Esophagus squamous epithelium (tissue), 5 donors: ENCODE results near the gene PSD2. TPM values are rescaled to one million over a fixed set of nuclear protein-coding genes. Genes with fewer than 3 reads are reported as not detected.

ENCODE experiments used
- DNase-seq: peaks from one replicate; lab custom pipeline; 2025; lab: John Stamatoyannopoulos, UW
- H3K27ac ChIP-seq, 4 donors: fragments of 200-600 bp; sonication (generic); one replicate each; pipeline ENCODE4 v1.5.1; 2016 to 2019; ENCODE audit warnings: mild to moderate bottlenecking in 1 of 4
- H3K27me3 ChIP-seq, 4 donors: fragments of 200-600 bp; sonication (generic); 1 replicate in 3 of 4; 2 replicates in 1 of 4; pipeline versions ENCODE4 v1.5.1 to v1.6.0; 2017 to 2021; ENCODE audit warnings: antibody characterized with exemption in 1 of 4
- H3K36me3 ChIP-seq, 3 donors: fragments of 200-600 bp; sonication (generic); one replicate each; pipeline ENCODE4 v1.5.1; 2016 to 2019
- H3K4me1 ChIP-seq, 3 donors: fragments of 200-600 bp; sonication (generic); one replicate each; pipeline ENCODE4 v1.5.1; 2017 to 2019
- H3K4me3 ChIP-seq, 4 donors: fragments of 200-600 bp; sonication (generic); 1 replicate in 3 of 4; 2 replicates in 1 of 4; pipeline ENCODE4 v1.5.1; 2016 to 2019; ENCODE audit warnings: mild to moderate bottlenecking in 2 of 4, moderate library complexity in 1 of 4
- H3K9me3 ChIP-seq, 3 donors: fragments of 200-600 bp; sonication (generic); one replicate each; pipeline ENCODE4 v1.5.1; 2016 to 2019
- POLR2A ChIP-seq, 4 donors: fragments of 450-650 bp; IDR thresholded peaks; one replicate each; pipeline ENCODE4 v1.6.1; 2017; ENCODE audit warnings: antibody characterized with exemption in 4 of 4, mild to moderate bottlenecking in 4 of 4, moderate library complexity in 3 of 4
- WGBS, 2 donors: methylation state at CpG; one replicate each; pipeline ENCODE4 v1.1.5; 2018; 5-methylcytosine and 5-hydroxymethylcytosine counted together
- intact Hi-C: fragments of 100-400 bp; cut with DNase I; formaldehyde crosslinking; loops from one replicate; pipeline ENCODE4 v1.15.0; 2022
- total RNA-seq, 4 donors: library from RNA; depleted of rRNA; stranded (reverse); fragments of >200 nt; gene quantifications; one replicate each; pipeline ENCODE4 v1.1.0, GENCODE V29; 2016
- TF ChIP-seq, protein P1 (sequence below), 6 experiments: fragments of 450-650 bp in 4 of 6; fragments of 200-600 bp in 2 of 6; sonication (generic) in 2 of 6; IDR thresholded peaks; one replicate each; pipeline ENCODE4 v1.5.1; 2016 to 2019; ENCODE audit warnings: antibody characterized with exemption in 6 of 6, mild to moderate bottlenecking in 4 of 6, moderate library complexity in 4 of 6
- donor health status: DM: yes; HTN: yes; CAD: no.

The PSD2 gene
- total RNA-seq, 4 donors from 2014 or later = not detected

- intact Hi-C loops = no loop called here
- Histone ChIP-seq H3K9me3 (no peaks in the 10 kb centered on the region), H3K4me3 (no peak overlapping the region), H3K27ac (no peak overlapping the region), H3K36me3 (no peaks in the 10 kb centered on the region), H3K27me3 (peaks cover 0 to 6% (median 0%) of the 10 kb centered on the region in 4 donors), H3K4me1 (peaks cover 0 to 13% (median 0%) of the 10 kb centered on the region in 3 donors)
- WGBS, 2 donors = 67 to 68% methylated on average over 5 of the region's 5 CpGs
- no peak for DNase-seq
- no peak for TF ChIP-seq POLR2A (IDR thresholded peaks at IDR 0.05)
- TF ChIP-seq, protein P1, sequence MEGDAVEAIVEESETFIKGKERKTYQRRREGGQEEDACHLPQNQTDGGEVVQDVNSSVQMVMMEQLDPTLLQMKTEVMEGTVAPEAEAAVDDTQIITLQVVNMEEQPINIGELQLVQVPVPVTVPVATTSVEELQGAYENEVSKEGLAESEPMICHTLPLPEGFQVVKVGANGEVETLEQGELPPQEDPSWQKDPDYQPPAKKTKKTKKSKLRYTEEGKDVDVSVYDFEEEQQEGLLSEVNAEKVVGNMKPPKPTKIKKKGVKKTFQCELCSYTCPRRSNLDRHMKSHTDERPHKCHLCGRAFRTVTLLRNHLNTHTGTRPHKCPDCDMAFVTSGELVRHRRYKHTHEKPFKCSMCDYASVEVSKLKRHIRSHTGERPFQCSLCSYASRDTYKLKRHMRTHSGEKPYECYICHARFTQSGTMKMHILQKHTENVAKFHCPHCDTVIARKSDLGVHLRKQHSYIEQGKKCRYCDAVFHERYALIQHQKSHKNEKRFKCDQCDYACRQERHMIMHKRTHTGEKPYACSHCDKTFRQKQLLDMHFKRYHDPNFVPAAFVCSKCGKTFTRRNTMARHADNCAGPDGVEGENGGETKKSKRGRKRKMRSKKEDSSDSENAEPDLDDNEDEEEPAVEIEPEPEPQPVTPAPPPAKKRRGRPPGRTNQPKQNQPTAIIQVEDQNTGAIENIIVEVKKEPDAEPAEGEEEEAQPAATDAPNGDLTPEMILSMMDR (IDR thresholded peaks at IDR 0.05) = no peak
These were observed 22.5 kb upstream of the PSD2 start for GRCh38 chr5:139772927-139773690.

DNA sequence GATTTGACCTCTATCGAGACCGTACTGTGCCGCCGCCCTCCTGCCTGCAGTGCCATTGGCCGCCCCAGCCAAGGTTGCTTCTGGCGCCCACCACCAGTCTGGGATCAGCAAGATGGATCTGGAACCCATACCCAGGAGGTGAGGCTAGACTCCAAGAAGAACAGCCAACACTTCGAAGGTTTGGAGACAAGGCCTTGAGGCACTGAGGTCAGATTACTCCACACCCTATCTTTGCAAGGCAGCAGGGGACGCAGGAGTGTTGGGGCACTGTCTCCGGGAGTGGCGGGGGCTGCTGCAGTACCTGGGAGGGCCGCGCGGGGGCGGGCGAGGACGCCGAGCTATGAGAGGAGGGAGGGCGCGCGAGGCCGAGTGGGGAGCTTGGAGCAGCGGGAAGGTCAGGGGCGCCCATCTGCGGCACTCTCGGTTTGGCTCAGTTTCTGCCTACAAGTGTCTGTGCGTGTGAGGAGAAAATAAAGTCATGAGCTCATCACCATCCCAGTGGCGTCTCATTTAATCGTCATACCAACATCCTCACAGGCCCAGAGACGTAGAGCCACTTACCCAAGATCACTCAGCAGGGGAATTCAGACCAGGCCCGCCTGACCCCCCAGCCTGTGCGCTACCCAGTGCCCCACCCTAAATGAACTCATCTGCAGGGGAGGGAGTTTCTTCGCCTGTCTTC lies 20.5 kb upstream of the PSD2 start:
- WGBS, 2 donors = 13 to 18% methylated on average over 14 to 16 of the region's 32 CpGs
- intact Hi-C loops = no loop called here
- Histone ChIP-seq H3K4me3 (peak overlapping the region in 1 of 4 donors; percentile 30), H3K4me1 (peaks cover 0 to 8% (median 0%) of the 10 kb centered on the region in 3 donors), H3K36me3 (no peaks in the 10 kb centered on the region), H3K9me3 (no peaks in the 10 kb centered on the region), H3K27ac (no peak overlapping the region), H3K27me3 (peaks cover 0 to 6% (median 0%) of the 10 kb centered on the region in 4 donors)
- no peak for DNase-seq
- TF ChIP-seq POLR2A (IDR thresholded peaks at IDR 0.05) = no peak
- TF ChIP-seq, protein P1 (IDR thresholded peaks at IDR 0.05) = peak; percentile 60 to 96 (median 84)

DNA sequence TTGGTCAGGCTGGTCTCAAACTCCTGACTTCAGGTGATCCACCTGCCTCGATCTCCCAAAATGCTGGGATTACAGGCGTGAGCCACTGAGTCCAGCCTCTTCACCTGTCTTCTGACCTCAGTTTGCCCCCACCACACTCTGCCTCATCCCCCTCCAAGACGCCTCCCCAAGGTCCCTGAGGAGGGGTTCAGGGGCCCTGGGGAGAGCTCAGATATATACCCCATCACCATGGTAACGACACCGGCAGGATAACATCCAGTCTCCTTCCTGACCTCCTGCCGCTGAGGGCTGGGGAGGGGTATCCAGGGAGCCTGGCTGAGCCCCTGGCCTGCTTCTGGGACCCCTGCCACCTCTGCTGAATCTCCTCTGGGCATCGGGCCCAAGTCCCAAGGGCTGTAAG lies 19.7 kb upstream of the PSD2 start:
- intact Hi-C loops = no loop called here

GRCh38 chr5:139776861-139777260 lies 18.7 kb upstream of the PSD2 start:
- intact Hi-C loops = no loop called here
- H3K4me3 ChIP-seq = no peak overlapping the region
- peaks cover 0 to 6% (median 0%) of the 10 kb centered on the region in 4 donors for H3K27me3 ChIP-seq
- TF ChIP-seq POLR2A (IDR thresholded peaks at IDR 0.05) = no peak
- TF ChIP-seq, protein P1 (IDR thresholded peaks at IDR 0.05) = no peak
- WGBS, 2 donors = 77 to 80% methylated on average over 1 of the region's 1 CpG
- peaks cover 0 to 8% (median 0%) of the 10 kb centered on the region in 3 donors for H3K4me1 ChIP-seq
- DNase-seq = no peak
- no peaks in the 10 kb centered on the region for H3K9me3 ChIP-seq
- H3K36me3 ChIP-seq = no peaks in the 10 kb centered on the region
- H3K27ac ChIP-seq = no peak overlapping the region

More for the DNA sequence above, 19.7 kb upstream of the PSD2 start:
- no peaks in the 10 kb centered on the region for H3K36me3 ChIP-seq
- H3K9me3 ChIP-seq = no peaks in the 10 kb centered on the region
- WGBS, 2 donors = 82 to 86% methylated on average over 3 to 5 of the region's 7 CpGs
- no peak overlapping the region for H3K4me3 ChIP-seq
- no peak overlapping the region for H3K27ac ChIP-seq
- DNase-seq = no peak
- peaks cover 0 to 6% (median 0%) of the 10 kb centered on the region in 4 donors for H3K27me3 ChIP-seq
- H3K4me1 ChIP-seq = peaks cover 0 to 8% (median 0%) of the 10 kb centered on the region in 3 donors
- TF ChIP-seq POLR2A (IDR thresholded peaks at IDR 0.05) = no peak
- TF ChIP-seq, protein P1 (IDR thresholded peaks at IDR 0.05) = no peak
